ENCODE measurements around the gene LGR4. TPM values are rescaled to one million over a fixed set of nuclear protein-coding genes. Genes with fewer than 3 reads are reported as not detected.

Gene LGR4
- total and polyA plus RNA-seq, 9 of the 15 experiments (the other 6 are each of a cell fraction or from before 2014, with no cell fraction given) = 0.94 to 10.1 (median 5.8) TPM

- TF ChIP-seq IRF9 (tag; IDR thresholded peaks at IDR 0.05) = no peak
Measured at GRCh38 chr11:27497284-27497866, 24.8 kb upstream of the LGR4 start (continued).

DNA sequence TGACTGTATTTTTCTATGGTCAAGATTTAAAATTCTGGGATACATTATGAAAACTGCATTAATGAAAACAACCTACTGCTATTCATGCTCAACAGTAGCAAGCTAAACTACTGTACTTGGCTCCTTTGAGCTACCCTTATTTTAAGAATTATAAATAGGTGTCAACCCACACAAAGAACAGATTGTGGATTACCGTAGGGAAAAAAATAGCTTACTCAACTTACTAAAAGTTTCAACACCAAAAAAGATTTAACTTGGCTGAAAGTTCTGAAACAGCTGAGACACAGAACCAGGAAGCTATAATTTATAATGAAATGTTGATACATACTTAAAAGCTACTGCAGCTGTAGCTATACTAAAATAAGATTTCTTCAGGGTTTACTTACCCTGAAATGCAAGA, 23.9 kb upstream of the LGR4 start:
- no peak overlapping the region for H3K4me2 ChIP-seq (ENCODE audit: insufficient read depth, low read length)
- in situ Hi-C loops (cut with MboI) = loop anchor here (25.0 kb wide), 2 partner anchors 734 to 1209 kb away; no protein-coding TSS in a partner anchor
- no peak overlapping the region for H2AFZ ChIP-seq (ENCODE audit: low read depth, low read length)
- CTCF ChIA-PET (ENCODE audit: low intra/inter-chr PET ratio) = interaction anchor here (2.0 kb wide), 1 partner anchor 312 kb away, joined by 11 read pairs; no protein-coding TSS in a partner anchor
- DNase-seq (ENCODE audit: extremely low read depth in 1 of 4, low spot score in 3 of 4) (no peak), FAIRE-seq (no peak), ATAC-seq (no peak)
- intact Hi-C loops (cut with micrococcal nuclease) = loop anchor here (5.0 kb wide), 1 partner anchor 844 kb away; no protein-coding TSS in a partner anchor
- BruUV-seq (replicated peaks) = no TSS peak
- POLR2A ChIA-PET = interaction anchor here (1.3 to 1.5 kb wide), 2 partner anchors 21 to 301 kb away, joined by 3 to 4 read pairs; no protein-coding TSS in a partner anchor
- no peaks in the 10 kb centered on the region for H3K27me3 ChIP-seq (ENCODE audit: control insufficient read depth in 2 of 2, insufficient read depth in 2 of 2, low read length in 2 of 2)
- H3K4me3 ChIP-seq = no peak overlapping the region
- peaks cover 16% of the 10 kb centered on the region for H3K79me2 ChIP-seq (ENCODE audit: control insufficient read depth, insufficient read depth, low read length)
- no peak overlapping the region for H3K9ac ChIP-seq (ENCODE audit: insufficient read depth in 1 of 2, low read depth in 2 of 2, low read length in 2 of 2)
- WGBS (ENCODE audit: insufficient coverage, low coverage, missing lambda C conversion rate) = 100% methylated on average over 1 of the region's 1 CpG
- H3K36me3 ChIP-seq (ENCODE audit: control insufficient read depth, insufficient read depth, low read length) = peaks cover 87% of the 10 kb centered on the region
- no peak overlapping the region for H3K27ac ChIP-seq (ENCODE audit: extremely low read depth, low read depth, low read length)
- no peaks in the 10 kb centered on the region for H4K20me1 ChIP-seq (replicated peaks; ENCODE audit: control insufficient read depth, insufficient read depth, low read length)
- H3K4me1 ChIP-seq (replicated peaks in 1 of 2; ENCODE audit: control insufficient read depth in 2 of 2, insufficient read depth in 2 of 2, low read length in 2 of 2) = no peaks in the 10 kb centered on the region
- no peaks in the 10 kb centered on the region for H3K9me1 ChIP-seq (ENCODE audit: control insufficient read depth, insufficient read depth, low read length)
- no peaks in the 10 kb centered on the region for H3K9me3 ChIP-seq (replicated peaks; ENCODE audit: control insufficient read depth, insufficient read depth, low read depth, low read length)
- TF ChIP-seq ZNF23 (CRISPR knock-in tag; IDR thresholded peaks at IDR 0.05) (no peak), ZNF76 (CRISPR knock-in tag; IDR thresholded peaks at IDR 0.05; ENCODE audit: borderline replicate concordance) (no peak), ID3 (CRISPR knock-in tag; IDR thresholded peaks at IDR 0.05) (no peak), ID3 (tag; IDR thresholded peaks at IDR 0.05) (no peak), ETS2 (tag; IDR thresholded peaks at IDR 0.05; ENCODE audit: borderline replicate concordance, poor library complexity, severe bottlenecking) (no peak), CBFB (CRISPR knock-in tag; IDR thresholded peaks at IDR 0.05) (no peak), MXI1 (IDR thresholded peaks at IDR 0.05; ENCODE audit: low read depth, low read length) (no peak)
